HG03575 (cell line): ENCODE data around the gene GIMAP1.

Source experiments
- ATAC-seq: cut with Tn5 transposase; IDR thresholded peaks from one replicate; pipeline ENCODE4 v1.9.1; 2021; ENCODE audit not compliant: unreplicated experiment, insufficient number of reproducible peaks, low FRiP score; ENCODE audit errors: extremely low read depth

GIMAP1 gene

DNA sequence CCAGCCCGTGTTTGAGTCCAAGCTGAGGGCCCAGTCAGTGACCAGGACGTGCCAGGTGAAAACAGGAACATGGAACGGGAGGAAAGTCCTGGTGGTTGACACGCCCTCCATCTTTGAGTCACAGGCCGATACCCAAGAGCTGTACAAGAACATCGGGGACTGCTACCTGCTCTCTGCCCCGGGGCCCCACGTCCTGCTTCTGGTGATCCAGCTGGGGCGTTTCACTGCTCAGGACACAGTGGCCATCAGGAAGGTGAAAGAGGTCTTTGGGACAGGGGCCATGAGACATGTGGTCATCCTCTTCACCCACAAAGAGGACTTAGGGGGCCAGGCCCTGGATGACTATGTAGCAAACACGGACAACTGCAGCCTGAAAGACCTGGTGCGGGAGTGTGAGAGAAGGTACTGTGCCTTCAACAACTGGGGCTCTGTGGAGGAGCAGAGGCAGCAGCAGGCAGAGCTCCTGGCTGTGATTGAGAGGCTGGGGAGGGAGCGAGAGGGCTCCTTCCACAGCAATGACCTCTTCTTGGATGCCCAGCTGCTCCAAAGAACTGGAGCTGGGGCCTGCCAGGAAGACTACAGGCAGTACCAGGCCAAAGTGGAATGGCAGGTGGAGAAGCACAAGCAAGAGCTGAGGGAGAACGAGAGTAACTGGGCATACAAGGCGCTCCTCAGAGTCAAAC lies 26.0 kb downstream of the GIMAP1 start:
- no peak for ATAC-seq

DNA sequence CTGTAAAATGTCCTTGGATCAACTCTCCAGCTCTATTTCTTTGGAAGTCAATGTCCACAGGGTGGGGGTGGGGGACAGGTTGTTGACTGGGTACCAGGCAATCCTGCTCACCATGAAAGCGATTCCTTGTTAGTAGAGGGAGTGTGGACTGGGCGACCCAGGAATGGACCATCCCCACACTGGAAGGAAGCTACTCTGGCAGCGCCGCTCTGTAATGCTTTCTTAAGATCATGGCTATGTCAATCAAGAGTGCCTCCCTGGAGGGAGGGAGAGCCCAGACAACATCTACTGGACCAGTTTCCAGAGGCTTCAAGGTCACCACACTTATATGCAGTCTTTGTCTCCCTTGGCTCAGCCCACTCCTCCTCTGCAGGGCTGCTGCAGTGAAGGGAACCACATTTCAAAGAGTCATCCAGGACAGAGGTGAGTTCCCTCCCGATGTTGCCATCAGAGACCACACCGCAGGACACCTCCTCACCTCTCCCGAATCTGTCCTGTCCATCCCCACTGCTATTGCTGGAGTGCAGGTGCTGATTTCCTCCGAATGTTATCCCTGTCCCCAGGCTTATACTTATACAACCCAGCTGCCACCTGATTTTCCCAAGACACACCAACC lies 27.7 kb downstream of the GIMAP1 start:
- ATAC-seq: no peak

DNA sequence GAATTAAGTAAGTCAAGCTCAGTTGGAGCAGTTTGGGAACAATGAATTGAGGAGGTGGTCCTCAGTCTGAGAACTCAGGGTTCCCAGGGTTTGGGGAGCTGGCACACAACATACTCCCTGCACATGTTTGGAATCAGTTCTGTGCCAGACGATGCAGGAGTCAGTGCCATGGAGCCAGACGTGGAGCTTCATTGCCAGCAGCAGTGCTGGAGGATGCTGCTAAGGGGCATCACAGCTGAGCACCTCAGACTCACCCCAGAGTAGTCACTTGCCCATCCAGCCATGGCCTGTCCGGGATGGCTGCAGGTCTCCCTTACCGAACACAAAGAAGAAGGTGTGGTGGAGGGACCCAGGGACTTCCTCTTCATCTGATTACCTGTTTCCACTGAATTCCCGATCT lies 28.7 kb downstream of the GIMAP1 start:
- no peak for ATAC-seq

DNA sequence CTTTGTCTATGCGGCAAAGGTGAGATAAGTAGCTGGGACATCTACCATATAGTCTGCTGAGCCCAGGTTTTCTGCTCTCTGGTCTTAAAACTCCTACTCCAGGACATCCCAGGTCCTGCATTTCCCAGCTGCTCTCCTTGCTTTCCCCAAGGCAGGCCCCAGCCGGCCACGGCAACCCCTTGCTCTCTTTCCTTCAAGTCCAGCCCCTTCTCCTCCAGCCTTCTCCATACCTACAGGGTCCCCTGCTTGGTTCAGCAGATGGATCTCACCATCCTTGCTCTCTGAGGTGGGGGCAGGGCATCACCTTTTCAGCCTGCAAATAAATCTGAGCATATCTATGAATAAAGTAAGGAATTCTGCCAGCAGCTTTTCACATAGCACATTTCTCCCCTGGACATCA lies 29.5 kb downstream of the GIMAP1 start:
- no peak for ATAC-seq

DNA sequence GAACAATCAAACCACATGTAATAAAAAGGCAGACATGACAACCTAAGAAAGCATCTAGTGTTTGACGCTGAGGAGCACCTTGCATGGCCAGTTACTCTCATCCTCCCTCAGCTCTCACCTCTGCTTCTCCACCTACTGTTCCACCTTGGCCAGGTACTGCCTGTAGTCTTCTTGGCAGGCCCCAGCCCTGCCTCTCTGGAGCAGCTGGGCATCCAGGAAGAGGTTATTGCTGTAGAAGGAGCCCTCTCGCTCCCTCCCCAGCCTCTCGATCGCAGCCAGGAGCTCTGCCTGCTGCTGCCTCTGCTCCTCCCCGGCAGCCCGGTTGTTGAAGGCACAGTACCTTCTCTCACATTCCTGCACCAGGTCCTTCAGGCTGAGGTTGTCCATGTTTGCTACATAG lies 30.5 kb downstream of the GIMAP1 start:
- ATAC-seq: no peak

DNA sequence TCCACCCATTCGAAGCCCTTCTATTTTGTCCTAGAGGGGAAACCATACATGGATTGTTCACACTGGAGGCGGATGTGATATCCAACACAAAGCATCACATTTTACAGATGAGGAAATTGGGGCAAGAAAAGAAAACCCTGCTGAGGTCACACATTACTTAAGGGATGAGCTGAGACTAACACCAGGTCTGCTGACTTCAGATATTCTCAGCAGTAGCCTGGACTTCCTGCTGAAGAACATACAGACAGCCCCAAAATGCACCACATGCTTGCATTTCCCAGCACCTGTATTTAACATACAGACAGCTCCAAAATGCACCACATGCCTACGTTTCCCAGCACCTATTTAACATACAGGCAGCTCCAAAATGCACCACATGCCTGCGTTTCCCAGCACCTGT lies 32.0 kb downstream of the GIMAP1 start:
- ATAC-seq: no peak

DNA sequence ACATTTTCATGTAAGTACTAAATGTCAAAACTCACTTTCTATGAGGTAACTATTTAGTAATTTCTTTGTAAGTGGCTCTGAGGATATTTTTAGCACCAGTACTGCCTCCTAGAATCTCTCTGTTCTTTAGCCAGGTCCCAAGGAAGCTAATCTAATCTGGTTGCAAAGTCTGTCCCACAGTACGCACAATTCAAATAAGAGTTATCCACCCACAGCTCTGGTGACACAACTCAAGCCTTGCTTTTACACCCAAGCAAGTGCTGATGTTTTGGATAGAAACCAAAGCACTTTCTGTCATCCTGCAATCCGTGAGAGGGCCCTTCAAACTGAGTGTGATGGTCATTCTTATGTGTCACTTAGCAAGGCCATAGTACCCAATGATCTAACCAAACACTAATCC lies 35.3 kb downstream of the GIMAP1 start:
- ATAC-seq: no peak

DNA sequence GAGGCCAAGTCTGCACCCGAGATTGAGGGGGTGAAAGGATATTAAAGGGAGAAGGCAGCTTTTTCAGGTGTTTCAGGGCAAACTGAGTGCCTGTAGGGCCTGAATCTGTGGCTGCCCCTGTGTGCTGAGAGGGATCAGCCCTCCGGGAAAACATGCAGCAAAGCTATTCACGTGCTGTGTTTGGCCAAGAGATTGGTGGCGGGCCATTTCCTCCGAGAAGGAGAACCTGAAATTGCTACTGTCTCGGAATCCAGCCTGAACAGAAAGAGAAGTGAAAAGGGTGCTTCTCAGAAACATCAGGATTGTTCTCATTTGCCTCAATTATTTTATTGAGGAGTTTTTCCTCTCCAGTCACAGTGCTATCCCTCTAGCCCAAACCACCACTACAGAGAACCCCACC lies 36.8 kb downstream of the GIMAP1 start:
- no peak for ATAC-seq

DNA sequence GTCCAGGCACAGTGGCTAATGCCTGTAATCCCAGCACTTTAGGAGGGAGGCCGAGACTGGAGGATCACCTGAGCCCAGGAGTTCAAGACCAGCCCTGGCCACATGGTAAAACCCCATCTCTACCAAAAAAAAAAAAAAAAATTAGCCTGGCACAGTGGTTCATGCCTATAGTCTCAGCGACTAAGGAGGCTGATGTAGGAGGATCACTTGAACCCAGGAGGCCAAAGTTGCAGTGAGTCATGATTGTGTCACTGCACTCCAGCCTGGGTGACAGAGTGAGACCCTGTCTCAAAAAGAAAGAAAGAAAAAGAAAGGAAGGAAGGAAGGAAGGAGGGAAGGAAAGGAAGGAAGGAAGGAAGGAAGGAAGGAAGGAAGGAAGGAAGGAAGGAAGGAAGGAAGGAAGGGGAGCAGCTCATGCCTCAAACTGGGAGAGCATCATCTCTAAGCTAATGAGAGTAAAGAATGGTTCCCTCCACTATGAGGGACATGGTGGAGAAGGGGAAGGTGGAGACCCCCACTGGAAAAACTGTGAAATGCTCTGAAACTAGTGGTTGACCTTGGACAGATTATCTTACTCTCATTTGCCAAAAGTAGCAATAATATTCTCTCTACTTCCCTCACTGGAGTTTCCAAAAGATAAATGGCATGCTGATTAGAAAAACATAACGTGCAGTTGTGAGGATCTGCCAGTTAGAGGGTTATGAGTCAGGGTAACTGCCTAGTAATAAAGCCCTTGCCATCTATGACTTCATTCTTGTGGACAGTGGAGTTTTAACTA lies 37.6 kb downstream of the GIMAP1 start:
- ATAC-seq: no peak

DNA sequence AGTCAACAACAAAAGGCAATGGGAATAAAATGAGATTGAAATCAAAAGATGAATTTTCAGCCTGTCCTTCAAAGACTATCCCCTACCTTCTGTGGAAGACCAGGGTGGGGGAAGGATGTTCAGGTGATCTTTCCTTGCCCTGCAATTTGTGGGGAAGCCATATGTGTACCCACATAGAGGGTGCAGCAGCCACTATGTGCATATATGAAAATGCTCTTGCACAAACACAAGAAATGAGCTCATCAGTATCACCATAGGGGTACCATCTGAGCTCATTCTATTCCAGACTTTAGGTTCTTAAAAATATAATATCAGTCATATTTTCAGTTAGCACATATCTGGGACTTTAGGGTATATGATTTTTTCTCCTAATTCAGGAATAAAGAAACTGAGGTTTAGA lies 38.5 kb downstream of the GIMAP1 start:
- no peak for ATAC-seq

DNA sequence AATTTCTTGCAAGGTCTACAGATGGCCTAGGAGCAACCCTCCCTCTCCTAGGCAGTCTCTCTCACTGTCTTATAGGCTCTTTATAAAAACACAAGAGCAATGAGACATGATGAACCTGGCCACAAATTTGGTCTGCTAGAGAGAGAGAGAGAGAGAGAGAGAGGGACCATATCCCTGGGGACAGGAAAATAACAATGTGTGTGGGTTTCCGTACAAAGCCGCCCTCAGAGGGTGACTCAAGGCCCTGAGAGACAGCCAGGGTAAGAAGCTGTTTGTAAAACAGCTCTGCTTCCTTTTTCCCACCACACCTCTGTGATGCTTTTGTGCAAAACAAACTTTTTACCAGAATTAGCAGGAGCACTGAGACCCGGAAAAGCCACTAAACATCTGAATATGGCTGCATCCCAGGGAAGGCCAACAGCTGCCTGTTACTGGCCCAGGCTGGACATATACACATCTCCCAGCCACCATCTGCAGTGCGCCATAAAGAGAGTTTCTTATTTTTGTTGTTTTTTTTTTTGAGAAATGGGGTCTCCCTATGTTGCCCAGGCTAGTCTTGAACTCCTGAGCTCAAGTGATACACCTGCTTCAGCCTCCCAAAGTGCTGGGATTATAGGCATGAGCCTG lies 39.2 kb downstream of the GIMAP1 start:
- ATAC-seq: no peak

DNA sequence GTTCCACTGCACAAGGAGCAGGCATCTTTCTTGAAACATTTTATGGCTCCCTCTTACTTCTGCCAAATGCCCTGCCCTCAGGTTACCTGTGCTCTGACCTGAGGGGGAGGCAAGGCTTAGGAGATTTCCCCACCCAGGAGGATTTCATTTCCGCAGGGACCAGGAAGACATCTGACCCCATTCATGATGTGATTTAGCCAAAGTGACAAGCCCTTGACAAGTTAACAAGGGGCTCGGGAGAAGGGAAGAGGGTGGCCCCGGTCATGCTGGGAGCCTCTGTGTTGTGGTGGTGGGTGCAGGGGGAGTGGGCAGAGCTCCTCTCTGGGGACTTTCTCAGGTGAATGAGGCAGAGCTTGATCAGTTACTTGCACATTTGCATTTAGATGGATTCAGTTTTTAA lies 39.8 kb downstream of the GIMAP1 start:
- no peak for ATAC-seq

DNA sequence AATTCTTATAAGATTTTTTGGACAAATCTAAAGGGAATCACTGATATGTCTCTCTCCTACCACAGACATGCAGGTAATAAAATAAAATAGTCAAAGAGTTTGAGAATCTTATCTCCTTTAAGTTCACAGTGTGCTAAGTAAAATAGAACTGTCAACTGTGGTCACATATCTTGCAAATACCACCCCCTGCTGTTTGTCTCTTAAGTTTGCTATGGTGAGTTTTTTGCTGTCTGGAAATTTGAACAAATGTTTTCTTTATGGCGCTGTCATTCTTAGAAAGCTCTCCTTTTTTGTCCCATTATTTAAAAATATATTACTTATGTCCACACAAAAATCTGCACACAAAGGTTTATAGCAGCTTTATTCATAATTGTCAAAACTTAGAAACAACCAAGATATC lies 40.4 kb downstream of the GIMAP1 start:
- no peak for ATAC-seq

DNA sequence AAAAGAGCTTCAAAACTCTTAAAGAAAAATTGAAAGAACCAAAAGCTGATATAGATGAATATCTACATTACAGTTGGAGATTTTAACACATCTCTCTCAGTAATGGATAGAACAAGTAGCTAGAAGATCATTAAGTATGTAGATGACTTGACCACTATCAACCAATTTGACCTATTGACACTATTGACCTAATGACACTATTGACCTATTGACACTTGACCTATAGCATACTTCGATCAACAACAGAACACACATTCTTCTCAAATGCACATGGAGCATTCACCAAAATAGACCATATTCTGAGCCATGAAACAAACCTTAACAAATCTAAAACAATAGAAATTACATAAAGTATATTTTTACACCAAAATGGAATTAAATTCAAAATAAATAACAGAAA lies 43.1 kb downstream of the GIMAP1 start:
- ATAC-seq: no peak

DNA sequence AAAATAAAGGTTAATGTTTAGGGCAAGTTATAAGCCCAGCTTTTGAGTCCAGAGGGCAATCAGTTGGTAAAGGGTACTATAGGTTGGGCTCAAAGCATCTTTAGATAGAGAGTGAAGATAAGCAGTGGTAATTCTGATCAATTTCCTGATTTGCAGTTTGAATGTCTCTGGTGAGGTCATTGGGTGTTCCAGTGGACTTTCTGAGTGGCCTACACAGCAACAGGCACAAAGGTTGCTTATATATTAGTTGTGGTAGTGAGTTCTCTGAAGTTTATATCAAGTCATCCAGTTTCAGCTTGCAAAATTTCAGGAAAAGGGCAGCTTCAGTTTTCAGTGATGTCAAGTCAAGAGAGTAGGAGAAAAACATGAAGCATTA lies 49.9 kb downstream of the GIMAP1 start:
- no peak for ATAC-seq

DNA sequence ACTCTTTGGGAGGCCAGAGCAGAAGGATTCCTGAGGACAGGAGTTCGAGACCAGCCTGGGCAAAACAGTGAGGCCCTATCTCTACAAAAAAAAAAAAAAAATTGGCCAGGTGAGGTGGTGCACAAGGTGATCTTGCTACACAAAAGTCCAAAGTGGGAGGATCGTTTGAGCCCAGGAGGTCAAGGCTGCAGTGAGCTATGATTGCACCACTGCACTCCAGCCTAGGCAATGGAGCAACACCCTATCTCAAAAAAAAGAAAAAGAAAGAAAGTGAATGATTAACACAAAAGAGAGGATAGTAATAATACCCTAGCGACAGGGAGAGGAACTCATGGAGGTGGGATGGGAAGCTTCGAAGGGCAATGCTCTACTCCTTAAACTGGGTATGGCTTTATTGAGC lies 53.4 kb downstream of the GIMAP1 start:
- no peak for ATAC-seq
